Stimulated activated CD8-positive, alpha-beta memory T cell treated with anti-CD3 and anti-CD28 coated beads, Interleukin-7, amount 100 ng/mL, for 24 hours (primary cell): ENCODE measurements around the gene CYS1.
"Not testable (repeated sequence)": the region's sequence is repeated elsewhere in the genome, so short reads cannot be mapped to it uniquely, and the experiment has no call there.

Experiments
- DNase-seq: peaks from one replicate; pipeline ENCODE4 v3.0.0-alpha.2; 2020; ENCODE audit warnings: low read depth

CYS1 gene

DNA sequence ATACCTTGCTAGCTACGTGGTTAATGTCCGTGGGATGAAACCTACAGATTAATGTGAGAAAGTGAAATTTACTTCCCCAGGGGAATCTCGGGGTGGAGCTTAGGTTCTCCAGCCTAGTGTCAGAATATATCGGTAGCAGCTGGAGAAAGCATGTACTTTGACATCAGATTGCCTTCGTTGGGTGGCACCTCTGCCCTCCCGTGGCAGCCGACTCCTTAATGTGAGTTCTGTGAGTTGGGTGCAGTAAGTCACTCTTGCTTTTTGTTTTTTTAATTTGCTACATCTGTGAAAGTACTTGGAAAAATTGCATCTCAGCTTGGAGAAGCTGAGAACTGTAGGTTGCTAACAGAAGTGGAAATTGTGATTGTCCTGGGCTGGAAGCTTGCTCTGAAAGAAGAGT is 33.3 kb downstream of the CYS1 start:
- DNase-seq = no peak

DNA sequence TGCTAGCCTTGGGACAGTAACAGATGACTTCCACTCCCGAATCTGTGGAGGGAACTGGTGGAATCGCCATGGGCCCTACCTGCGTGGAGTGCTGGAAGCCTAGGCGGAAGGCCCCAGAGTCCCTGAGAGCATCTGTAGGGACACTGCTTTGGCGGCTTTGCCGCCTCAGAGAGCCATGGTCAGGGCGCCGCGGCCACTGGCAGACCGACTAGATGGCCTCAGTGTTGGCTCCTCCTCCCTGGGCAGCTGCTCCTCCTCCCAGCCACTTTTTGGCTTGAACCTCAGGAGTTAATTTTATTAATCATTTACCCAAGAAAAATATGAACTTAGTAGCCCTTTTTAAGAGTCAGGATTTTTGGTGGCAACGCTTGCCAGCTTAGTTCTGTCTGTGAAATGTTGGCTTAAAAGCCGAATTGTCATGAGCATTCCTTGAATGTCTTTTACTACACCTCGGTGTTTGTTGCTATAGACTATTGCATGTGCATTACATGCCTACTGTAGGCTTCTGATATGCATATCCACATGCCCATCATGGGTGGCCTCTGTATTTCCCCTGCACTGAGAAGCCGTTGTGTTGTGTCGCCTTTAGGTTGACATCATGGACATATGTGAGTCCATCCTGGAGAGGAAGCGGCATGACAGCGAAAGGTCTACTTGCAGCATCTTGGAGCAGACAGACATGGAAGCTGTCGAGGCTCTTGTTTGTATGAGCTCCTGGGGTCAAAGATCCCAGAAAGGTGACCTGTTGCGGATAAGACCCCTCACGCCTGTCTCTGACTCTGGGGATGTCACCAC is 34.5 kb downstream of the CYS1 start:
- DNase-seq = no peak

- DNase-seq = peak; percentile 96
Measured at GRCh38 chr2:10043906-10044601, 36.2 kb downstream of the CYS1 start.

GRCh38 chr2:10043256-10043905 is 36.8 kb downstream of the CYS1 start, which contains the start of gene KLF11:
Gene KLF11 (plus strand): TSS chr2:10043550. CDS start chr2:10043717, 167 bp downstream.
- peak; percentile 52 for DNase-seq

DNA sequence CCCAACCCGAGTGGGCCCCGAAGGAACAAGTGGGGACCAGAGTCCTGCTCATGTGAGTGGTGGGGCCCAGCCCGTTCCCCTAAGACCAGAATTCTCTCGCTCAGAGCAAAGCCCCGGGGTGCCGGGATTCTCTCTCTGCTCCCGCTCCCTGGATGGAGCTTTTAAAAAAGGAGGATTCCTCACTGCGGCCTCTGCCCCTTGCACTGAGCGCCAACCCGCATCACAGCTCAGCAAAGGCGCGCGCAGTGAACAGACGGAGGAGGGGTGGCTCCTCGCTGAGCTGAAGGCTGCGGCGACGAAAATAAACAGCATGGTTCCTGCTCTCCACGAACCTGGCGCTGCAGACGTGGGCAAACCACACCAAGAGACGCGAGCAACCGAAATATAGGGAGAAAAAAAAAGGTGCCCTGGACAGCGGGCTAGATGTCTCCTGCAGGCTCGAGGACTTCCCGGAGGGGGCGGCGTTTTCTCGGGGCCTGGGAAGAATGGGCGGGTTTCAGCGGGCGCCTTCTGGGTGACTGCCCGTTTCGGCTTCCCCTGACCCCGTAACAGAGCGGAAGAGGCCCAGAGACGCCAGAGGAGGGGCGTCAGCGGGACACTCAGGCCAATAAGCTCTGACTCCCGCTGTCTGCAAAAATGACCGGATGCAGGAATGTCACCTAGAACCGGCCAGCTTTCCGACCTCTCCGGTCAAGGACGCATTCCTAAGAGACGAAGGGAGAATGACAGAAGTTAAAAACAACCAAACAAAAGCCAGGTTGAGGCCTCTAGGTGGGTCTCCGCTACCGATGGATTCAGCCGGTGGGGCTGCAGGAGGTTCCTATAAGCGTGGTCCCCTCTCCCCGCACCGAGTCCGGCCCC is 37.7 kb downstream of the CYS1 start:
- no peak for DNase-seq

GRCh38 chr2:10041711-10042110 is 38.5 kb downstream of the CYS1 start:
- no peak for DNase-seq

DNA sequence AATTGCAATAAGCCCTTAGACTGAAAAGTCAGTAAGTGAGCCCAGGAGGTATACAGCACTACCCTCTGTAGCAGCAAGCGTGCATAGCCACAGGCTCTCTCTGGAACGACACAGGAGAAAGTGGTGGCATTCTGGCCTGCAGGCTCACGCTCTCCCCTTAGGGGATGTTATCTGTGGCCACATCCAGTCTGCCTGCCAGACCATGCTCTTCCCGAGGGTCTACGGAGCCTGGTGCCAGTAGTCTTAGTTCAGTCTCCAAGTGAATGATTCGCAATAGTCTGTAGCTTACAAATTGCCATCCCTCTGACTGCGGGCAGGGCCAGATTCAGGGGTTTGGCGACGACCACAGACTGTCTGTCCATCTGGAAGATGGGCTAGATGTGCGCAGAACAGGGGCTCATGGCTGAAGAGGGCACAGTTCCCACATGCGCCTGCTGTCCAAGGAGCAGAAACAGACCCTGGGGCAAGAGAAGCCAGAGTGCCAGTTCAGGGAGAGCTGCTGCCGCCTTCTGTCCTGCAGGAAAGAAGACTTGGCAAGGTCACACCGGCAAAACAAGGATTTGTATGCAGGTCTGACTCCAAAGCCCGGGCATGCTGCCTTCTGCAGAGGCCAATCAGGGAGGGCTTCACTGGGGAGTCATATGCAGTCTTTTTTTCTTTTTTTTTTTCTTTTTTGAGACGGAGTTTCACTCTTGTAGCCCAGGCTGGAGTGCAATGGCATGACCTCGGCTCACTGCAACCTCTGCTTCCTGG is 40.4 kb downstream of the CYS1 start:
- no peak for DNase-seq

DNA sequence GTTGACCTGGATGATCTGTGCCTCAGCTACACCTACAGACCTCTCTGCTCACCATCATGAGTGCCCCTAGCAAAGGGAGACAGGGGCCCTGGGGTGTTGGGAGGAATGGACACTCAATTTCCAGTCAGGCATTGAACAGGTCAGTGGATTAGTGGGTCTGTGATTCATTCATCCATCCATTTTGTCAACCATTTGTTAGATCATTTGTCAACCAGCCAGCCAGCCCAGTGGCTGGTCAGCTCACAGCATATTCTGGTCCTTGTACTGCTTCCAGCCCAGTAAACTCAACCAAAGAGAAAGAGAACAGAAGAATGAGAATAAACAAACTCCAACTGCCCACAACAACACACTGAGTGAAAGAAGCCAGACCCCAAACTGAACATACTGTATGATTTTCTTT is 41.5 kb downstream of the CYS1 start:
- DNase-seq = no peak

- DNase-seq = no peak
Measured at GRCh38 chr2:10038123-10038522, 42.1 kb downstream of the CYS1 start.

DNA sequence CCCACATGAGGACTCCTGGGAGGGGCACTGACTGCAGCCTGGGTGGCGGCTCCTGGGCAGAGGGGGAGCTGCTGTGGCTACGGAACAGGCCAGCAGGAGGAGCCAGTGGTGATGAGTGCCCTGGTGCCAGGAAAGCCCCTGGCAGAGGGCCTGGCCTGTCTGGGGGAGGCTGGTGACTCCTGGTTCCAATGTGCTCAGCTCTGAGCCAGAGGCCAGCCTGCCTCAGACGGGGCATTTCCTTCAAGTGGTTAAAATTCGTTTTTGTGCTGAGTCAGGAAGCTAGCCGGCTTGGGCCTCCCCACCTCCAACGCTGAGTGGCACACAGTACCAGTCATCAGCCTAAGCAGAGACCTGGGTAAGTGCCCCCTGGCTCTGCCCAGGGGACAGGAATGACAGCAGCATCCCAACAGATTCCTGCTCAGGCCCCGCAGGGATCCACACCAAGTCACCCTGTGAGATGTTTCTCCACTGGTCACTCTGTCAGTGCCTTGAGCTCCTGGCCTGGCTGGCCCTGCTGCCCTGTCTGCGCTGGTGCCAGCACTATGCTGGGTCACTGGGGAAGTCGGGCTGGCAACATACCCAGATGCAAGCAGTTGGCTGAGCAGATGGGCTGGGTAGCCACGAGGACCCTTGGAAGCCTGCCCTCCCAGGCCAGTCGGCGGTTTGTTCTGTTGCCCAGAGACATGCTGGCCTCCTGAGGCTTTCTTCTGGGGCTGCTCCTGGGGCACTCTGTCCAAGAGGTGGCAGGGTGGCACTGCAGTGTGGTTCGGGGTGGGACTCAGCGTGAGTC is 43.9 kb downstream of the CYS1 start:
- DNase-seq = no peak

DNA sequence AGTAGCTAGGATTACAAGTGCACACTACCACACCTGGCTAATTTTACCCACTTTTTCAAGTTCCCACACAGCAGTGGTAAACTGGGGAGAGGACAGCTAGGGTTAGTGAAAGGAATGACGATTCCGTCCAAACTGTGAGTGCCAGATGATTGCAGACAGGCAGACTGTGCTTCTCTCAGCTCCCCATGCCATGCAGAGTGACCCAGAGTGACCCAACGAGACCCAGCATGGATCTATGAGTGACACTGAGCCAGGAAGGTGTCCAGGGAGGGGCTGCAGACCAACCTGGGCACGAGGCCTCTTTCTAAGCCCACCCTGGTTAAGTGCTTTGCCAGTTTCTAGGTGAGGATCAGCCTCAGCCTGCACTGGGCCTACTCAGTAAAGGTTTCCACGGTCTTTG is 44.6 kb downstream of the CYS1 start:
- no peak for DNase-seq

DNA sequence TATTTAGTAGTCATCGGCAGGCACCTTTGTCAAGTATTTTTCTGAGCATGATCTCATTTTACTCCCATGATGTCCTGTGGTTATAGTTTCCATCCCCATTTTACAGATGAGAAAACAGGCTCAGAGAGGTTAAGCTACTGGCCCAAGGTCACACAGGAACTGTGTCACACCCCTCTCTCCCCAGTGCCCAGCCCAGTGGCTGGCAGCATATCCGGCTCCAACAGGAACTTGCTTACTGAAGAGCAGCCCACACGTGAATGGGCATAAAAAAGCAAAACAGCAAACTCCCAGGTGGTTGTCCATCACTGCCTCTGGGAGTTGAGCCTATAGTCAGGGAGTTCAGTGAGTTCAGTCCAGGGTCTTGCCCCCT is 45.2 kb downstream of the CYS1 start:
- no peak for DNase-seq

DNA sequence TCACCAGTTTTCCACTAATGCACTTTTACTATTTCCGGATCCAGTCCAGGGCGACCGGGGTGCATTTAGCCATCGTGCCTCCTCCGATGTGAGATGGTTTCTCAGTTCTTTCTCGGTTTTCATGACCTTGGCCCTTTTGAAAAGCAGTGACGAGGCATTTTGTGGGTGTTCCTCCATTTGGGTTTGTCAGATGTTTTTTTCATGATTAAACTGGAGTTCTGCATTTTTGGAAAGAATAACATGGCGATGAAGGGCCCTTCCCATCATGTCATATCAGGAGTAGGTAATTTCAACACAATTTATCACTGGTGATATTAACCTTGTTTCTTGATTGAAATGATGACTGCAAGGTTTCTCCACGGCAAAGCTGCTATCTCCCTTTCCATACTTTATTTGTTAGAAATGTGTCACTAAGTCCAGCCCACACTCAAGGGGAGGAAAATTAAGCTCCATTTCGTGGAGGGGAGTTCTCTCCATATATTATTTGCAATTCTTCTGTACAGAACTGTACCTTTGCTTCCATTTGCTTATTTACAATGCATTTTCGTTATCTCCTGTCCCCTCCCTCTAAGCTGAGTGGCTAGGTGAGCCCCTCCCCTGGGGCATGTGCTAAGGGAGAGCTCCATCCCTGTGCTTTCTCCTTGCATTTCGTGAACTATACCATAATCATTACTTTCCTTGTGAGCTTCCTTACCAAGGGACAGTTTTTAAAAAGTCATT is 45.7 kb downstream of the CYS1 start:
- no peak for DNase-seq

GRCh38 chr2:10033251-10034006 is 46.8 kb downstream of the CYS1 start:
- DNase-seq = no peak

DNA sequence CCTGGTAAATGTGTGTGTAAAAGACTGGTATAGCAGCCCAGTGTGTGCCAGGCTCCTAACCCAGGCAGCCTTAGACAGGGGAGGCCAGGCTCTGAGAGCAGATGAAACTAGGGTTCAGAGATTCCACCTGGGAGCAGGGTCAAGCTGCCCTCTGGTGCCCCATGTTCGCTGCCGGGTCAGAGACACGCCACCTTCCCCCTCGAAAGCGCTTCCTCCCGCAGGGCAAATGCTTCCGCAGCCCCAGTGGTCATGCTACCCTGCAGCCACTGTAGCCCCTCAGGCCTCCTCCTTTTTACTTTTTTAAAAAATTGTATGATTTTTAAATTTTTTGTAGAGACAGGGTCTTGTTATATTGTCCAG is 47.5 kb downstream of the CYS1 start:
- DNase-seq = no peak

GRCh38 chr2:10031886-10032745 is 48.1 kb downstream of the CYS1 start:
- no peak for DNase-seq

GRCh38 chr2:10030798-10031197 is 49.4 kb downstream of the CYS1 start:
- DNase-seq = not testable (repeated sequence)

GRCh38 chr2:10030311-10030736 is 49.9 kb downstream of the CYS1 start:
- DNase-seq = no peak
